K562 (cell line): ENCODE measurements around the gene VPS11. TPM values are rescaled to one million over a fixed set of nuclear protein-coding genes. Genes with fewer than 3 reads are reported as not detected.

ENCODE experiments used
- BCL6 ChIP-seq: fragments of 250-450 bp; sonication (Bioruptor Pico); IDR thresholded peaks from 2 replicates; pipeline ENCODE4 v1.4.0; 2020
- CBFB ChIP-seq: sonication (generic); formaldehyde crosslinking; IDR thresholded peaks from 2 replicates; pipeline ENCODE4 v1.4.0; 2020; ENCODE audit warnings: mild to moderate bottlenecking, missing genetic modification reagents
- COPS2 ChIP-seq: fragments of 450-650 bp; conservative IDR thresholded peaks from 2 replicates; pipeline ENCODE4 v1.6.1; 2016; ENCODE audit warnings: mild to moderate bottlenecking, moderate library complexity
- CXXC5 ChIP-seq: fragments of 250-450 bp; sonication (Bioruptor Pico); IDR thresholded peaks from 2 replicates; pipeline ENCODE4 v1.8.0; 2022; ENCODE audit warnings: inconsistent platforms, mild to moderate bottlenecking, moderate library complexity
- ELF1 ChIP-seq: fragments of 200-800 bp; sonication (Bioruptor generic); IDR thresholded peaks from 2 replicates; pipeline ENCODE4 v1.6.1; 2016; ENCODE audit warnings: missing genetic modification characterization, missing compliant biosample characterization
- FOS ChIP-seq: IDR thresholded peaks from 3 replicates; pipeline ENCODE4 v1.6.1; 2011; ENCODE audit not compliant: insufficient read length; ENCODE audit errors: extremely low read depth
- FUS ChIP-seq: fragments of 200-400 bp; formaldehyde crosslinking; optimal IDR thresholded peaks from 2 replicates; pipeline ENCODE3; 2017; ENCODE audit warnings: low read depth, low read length
- HOMEZ ChIP-seq: fragments of 250-450 bp; sonication (Bioruptor Pico); IDR thresholded peaks from 2 replicates; pipeline ENCODE4 v1.4.0; 2020; ENCODE audit warnings: mild to moderate bottlenecking, moderate library complexity
- KAT2B ChIP-seq: IDR thresholded peaks from one replicate; pipeline ENCODE4 v1.6.1; 2012; ENCODE audit warnings: low read depth, mild to moderate bottlenecking, control low read depth, inconsistent platforms, low read length, moderate library complexity
- MAFG ChIP-seq: fragments of 450-650 bp; conservative IDR thresholded peaks from 2 replicates; pipeline ENCODE4 v1.6.1; 2016; ENCODE audit warnings: missing genetic modification characterization, missing compliant biosample characterization
- MITF ChIP-seq: IDR thresholded peaks from 2 replicates; pipeline ENCODE4 v1.6.1; 2014; ENCODE audit warnings: antibody characterized with exemption
- PTRF ChIP-seq: fragments of 450-650 bp; IDR thresholded peaks from 2 replicates; pipeline ENCODE4 v1.6.1; 2016; ENCODE audit warnings: mild to moderate bottlenecking, missing genetic modification characterization, missing compliant biosample characterization
- RBM34 ChIP-seq: fragments of 200-400 bp; formaldehyde crosslinking; IDR thresholded peaks from 2 replicates; pipeline ENCODE4 v1.6.1; 2018; ENCODE audit warnings: low read length, borderline replicate concordance; ENCODE audit not compliant: insufficient read depth
- TGIF2 ChIP-seq: sonication (generic); formaldehyde crosslinking; IDR thresholded peaks from 2 replicates; pipeline ENCODE4 v1.8.1; 2022; ENCODE audit warnings: mild to moderate bottlenecking, missing genetic modification reagents, moderate library complexity
- ZNF232 ChIP-seq: sonication (generic); formaldehyde crosslinking; IDR thresholded peaks from 2 replicates; pipeline ENCODE4 v1.8.0; 2022; ENCODE audit warnings: mild to moderate bottlenecking, missing genetic modification reagents
- ZNF518B ChIP-seq: fragments of 250-450 bp; sonication (Bioruptor Pico); IDR thresholded peaks from 2 replicates; pipeline ENCODE4 v1.5.0; 2021; ENCODE audit warnings: mild to moderate bottlenecking, moderate library complexity
- ZNF551 ChIP-seq: fragments of 250-450 bp; sonication (Bioruptor Pico); IDR thresholded peaks from 2 replicates; pipeline ENCODE4 v1.5.0; 2021; ENCODE audit warnings: mild to moderate bottlenecking, moderate library complexity
- ZNF695 ChIP-seq: fragments of 450-650 bp; formaldehyde crosslinking; IDR thresholded peaks from 2 replicates; pipeline ENCODE4 v1.4.0; 2020; ENCODE audit warnings: mild to moderate bottlenecking, moderate library complexity
- polyA plus RNA-seq, 8 experiments: library from polyadenylated mRNA; depleted of rRNA in 4 of 8; stranded (reverse) in 5 of 8; unstranded in 3 of 8; fragments of >200 nt; fragmentation: Nextera tagmentation in 2 of 8; fragmentation: Illumina TruSeq in 1 of 8; extraction: Ambion mirVana in 2 of 8; extraction: Trizol in 1 of 8; gene quantifications; 2 replicates each; pipeline versions ENCODE4 v1.2.1 to v1.2.3, GENCODE V29; 2011 to 2014; ENCODE audit warnings: inconsistent platforms in 1 of 8, missing spikeins in 1 of 8
- total RNA-seq, 7 experiments: library from RNA; depleted of rRNA in 6 of 7; stranded (reverse); fragments of >200 nt in 6 of 7; fragmentation: Illumina TruSeq in 2 of 7; extraction: Trizol in 2 of 7; gene quantifications; 2 replicates each; pipeline versions ENCODE4 v1.2.1 to v1.2.3, GENCODE V29; 2011 to 2021; ENCODE audit warnings: low replicate concordance in 1 of 7
- TF ChIP-seq, protein P1 (sequence below): sonication (generic); formaldehyde crosslinking; IDR thresholded peaks from 2 replicates; pipeline ENCODE4 v1.8.0; 2023; ENCODE audit warnings: mild to moderate bottlenecking, missing genetic modification reagents

VPS11 gene
- total and polyA plus RNA-seq, 9 of the 15 experiments (the other 6 are each of a cell fraction or from before 2014, with no cell fraction given) = 14.1 to 35.5 (median 27.5) TPM

DNA sequence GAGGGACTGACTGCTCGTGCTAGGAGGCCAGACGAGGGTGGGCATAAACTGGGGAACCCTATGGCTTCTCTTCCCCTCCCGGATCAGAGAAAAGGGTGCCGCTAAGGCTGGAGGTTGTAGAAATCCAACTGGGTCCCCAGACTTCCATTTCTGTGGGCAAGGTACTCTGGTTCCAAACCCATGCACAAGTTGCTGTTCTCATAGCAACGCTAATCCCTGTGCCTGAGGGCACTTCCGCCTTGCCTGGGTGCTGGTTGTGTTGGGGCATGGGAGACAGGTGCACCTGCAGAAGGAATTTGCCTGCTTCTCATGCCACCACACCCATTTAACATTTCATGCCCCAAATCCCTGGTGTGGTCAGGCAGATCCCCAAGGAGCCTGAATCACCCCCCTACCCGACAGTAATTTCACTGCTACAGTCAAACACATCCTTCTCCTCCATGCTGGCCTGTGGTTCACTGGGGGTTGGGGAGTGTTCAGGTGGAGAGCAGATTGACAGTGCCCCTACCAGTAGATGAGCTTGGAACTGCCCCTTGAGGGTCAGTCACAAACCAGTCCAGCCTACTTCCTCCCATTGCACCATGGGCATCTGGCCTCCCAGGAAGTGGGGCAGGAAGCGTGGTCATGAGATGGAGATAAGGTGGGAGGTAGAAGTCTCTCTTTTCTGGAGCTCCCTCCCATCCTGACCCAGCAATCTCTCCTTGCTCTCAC is 40.7 kb downstream of the VPS11 start (continued):
- no peak for TF ChIP-seq ZNF518B (CRISPR knock-in tag)
- no peak for TF ChIP-seq KAT2B
- TF ChIP-seq ZNF232 = no peak
- no peak for TF ChIP-seq MAFG (tag)
- no peak for TF ChIP-seq ZNF695
- TF ChIP-seq MITF = no peak; the same call in 1 of the 2 replicates
- TF ChIP-seq BCL6 (CRISPR knock-in tag) = no peak
- no peak for TF ChIP-seq CBFB (CRISPR knock-in tag)
- no peak for TF ChIP-seq RBM34
- TF ChIP-seq CXXC5 (CRISPR knock-in tag) = 0 out of 2 replicates have a peak, but pooled peaks have one; percentile 14
- no peak for TF ChIP-seq ZNF551
- TF ChIP-seq FUS = no peak
- no peak for TF ChIP-seq HOMEZ (CRISPR knock-in tag)
- TF ChIP-seq FOS = peak; percentile 41
- TF ChIP-seq TGIF2 (CRISPR knock-in tag) = no peak
- no peak for TF ChIP-seq COPS2
- TF ChIP-seq, protein P1, sequence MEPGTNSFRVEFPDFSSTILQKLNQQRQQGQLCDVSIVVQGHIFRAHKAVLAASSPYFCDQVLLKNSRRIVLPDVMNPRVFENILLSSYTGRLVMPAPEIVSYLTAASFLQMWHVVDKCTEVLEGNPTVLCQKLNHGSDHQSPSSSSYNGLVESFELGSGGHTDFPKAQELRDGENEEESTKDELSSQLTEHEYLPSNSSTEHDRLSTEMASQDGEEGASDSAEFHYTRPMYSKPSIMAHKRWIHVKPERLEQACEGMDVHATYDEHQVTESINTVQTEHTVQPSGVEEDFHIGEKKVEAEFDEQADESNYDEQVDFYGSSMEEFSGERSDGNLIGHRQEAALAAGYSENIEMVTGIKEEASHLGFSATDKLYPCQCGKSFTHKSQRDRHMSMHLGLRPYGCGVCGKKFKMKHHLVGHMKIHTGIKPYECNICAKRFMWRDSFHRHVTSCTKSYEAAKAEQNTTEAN (CRISPR knock-in tag) = no peak
- no peak for TF ChIP-seq PTRF (tag)
- peak; percentile 91 for TF ChIP-seq ELF1 (tag)
